Measurements from ENCODE around the gene FERMT3. TPM values are rescaled to one million over a fixed set of nuclear protein-coding genes. Genes with fewer than 3 reads are reported as not detected.

FERMT3 gene
- total RNA-seq, 1 donor: 7.0 TPM

DNA sequence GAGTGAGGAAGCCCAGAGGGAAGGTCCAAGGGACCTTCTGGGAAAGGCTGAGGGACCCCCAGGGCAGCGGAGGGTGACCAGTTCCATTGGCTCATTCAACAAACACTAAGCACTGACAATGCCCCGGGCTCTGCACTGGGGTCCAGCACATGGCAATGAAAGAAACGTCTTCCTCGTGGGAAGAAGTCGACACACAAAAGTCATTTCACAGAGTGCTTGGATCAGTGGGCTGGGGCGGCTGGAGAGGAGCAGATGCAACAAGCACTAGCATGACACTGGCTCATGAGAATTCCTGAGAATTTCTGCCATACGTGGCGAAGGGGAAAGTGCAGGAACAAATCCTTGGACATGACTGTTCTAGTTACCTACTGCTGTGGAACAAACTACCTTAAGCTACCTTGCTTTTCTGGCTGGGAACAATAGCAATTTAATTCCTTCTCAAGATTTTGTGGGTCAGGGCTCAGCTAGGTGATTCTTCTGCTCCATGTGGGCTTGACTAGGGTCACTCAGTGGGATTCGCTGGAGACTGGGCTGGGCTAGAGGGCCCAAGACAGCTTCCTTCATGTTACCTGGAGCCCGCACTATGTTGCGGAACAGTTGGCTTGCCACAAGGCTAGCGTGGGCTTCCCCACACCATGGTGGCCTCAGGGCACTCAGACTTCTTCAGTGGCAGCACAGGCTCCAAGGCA lies 27.4 kb upstream of the FERMT3 start:
- TF ChIP-seq CTCF (IDR thresholded peaks at IDR 0.05; ENCODE audit: insufficient read depth, low read length): no peak
- no peak for DNase-seq (ENCODE audit: low read depth)
- H3K4me3 ChIP-seq (ENCODE audit: low read depth, low read length): no peak overlapping the region

- no peak for TF ChIP-seq CTCF (IDR thresholded peaks at IDR 0.05; ENCODE audit: insufficient read depth, low read length)
- no peak for DNase-seq (ENCODE audit: low read depth)
- H3K4me3 ChIP-seq (ENCODE audit: low read depth, low read length): peak overlapping the region; percentile 50
Observed at GRCh38 chr11:64180891-64181290, 25.6 kb upstream of the FERMT3 start.

DNA sequence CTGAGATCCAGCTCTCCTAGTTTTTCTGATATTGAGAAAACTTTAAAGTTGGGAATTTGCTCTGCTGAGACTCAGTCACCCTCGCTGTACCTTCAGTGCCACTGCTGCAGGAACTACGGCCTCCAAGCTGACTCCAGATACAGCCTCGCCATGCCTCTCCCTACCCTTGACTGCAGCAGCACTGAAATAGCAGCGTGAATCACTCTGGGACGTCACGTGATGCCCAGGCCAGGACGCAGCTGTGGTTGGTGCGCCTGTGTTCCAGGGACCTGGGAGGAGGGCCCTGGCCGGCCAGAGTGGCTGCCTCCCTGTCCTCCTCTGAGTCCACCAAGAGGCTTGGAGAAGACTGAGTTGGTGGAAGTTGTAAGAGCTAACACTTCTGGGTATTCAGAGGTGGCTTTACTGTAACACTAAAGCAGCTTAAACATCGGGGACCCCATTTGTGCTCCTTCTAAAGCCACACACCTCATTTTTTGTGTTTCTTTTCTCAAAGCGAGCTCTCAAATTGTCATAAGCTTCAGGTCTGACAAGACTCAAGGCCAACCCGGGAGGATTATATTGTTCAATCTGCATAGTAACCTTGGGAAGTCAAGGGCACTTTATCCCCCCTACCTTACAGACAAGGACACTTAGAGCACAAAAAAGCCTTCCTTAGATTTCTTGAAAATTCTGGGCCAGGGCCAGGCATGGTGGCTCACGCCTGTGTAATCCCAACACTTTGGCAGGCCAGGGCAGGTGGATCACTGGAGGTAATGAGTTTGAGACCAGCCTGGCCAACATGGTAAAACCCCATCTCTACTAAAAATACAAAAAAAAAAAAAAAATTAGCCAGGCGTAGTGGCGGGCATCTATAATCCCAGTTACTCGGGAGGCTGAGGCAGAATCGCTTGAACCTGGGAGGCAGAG lies 24.8 kb upstream of the FERMT3 start:
- peak; percentile 91 for DNase-seq (ENCODE audit: low read depth)
- peak overlapping the region; percentile 50 for H3K4me3 ChIP-seq (ENCODE audit: low read depth, low read length)

DNA sequence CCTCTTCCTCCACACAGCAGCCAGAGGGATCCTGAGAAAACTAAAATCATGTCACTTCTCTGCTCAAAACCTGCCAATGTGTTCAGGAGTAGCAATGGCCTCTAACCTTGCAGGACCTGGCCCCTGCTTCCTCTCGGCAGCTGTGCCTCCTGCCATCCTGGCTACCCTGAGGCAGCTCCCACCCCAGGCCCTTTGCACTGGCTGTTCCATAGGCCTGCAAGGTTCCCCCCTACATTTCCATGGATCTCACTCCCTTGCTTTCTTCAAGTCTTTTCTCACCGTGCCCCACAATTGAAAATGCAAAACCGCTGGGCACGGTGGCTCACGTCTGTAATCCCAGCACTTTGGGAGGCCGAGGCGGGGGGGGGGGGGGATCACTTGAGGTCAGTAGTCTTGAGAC lies 22.6 kb upstream of the FERMT3 start:
- no peak for DNase-seq (ENCODE audit: low read depth)
- TF ChIP-seq CTCF (IDR thresholded peaks at IDR 0.05; ENCODE audit: insufficient read depth, low read length): no peak
- H3K4me3 ChIP-seq (ENCODE audit: low read depth, low read length): peak overlapping the region; percentile 14

More for the DNA sequence above, 24.8 kb upstream of the FERMT3 start:
- TF ChIP-seq CTCF (IDR thresholded peaks at IDR 0.05; ENCODE audit: insufficient read depth, low read length): no peak

DNA sequence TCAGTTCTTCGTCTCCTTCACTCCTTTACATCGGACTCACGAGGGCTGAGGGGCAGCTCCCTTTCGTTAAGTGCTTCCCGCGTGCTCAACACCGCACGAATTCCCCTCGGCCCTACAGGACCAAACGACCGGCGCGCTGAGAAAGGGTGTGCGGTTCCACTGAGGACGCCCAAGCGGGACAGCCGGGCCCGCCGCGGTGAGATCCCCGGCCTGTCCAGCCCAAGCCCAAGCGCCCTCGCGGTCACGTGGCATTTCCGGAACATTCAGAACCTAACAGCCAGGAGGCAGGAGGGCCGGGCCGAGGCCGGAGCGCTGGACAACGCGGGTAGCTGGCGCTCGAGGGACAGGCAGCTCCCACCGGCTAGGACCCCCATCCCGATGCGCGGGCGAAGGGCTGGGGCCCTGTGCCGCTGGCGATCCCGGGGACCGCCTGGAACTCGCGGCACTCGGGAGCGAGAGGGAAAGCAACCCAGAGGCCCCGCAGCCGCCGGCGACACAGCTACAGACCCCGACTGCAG lies 21.3 kb upstream of the FERMT3 start:
- peak; percentile 59 for TF ChIP-seq CTCF (IDR thresholded peaks at IDR 0.05; ENCODE audit: insufficient read depth, low read length)
- peak; percentile 87 for DNase-seq (ENCODE audit: low read depth)
- peak overlapping the region; percentile 81 for H3K4me3 ChIP-seq (ENCODE audit: low read depth, low read length)

DNA sequence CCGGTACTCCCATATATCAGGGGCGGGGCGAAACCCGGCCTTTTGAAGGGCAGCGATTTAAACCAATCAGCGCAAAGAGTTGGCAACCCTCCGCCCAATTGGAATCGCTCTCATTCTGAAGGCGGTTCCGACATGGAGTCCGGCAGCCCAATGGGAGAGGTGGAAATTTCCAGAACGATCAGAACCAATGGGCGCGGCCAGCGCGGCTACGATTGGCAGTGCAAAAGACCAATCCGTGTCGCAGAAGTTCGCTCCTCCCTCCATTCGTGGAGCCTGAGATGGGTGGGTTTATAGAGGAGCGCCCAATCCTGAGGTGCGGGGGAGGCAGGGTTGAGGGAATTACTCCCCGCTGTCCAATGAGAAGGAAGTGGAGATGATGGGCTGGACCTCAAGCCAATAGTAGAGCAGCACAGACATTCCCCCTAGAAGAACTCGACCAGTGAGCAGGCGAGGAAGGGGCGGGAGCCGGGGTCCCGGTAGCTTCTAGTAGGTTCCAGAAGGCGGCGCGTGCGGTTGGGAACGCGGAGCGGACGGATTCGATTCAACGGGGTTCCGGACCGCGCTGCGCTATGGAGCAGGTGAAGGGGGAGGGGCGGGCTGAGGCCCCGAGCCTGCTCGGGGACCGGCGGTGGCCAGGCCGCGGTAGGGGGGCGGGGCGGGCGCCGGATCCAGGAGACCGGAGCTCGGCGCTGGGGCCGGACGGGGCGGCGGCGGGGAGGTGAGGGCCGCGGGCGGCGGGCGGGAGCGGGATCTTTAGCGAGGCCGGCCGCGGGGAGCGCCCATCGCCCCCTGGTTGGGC lies 20.6 kb upstream of the FERMT3 start, which contains the start of gene STIP1:
Gene STIP1 (plus strand): TSS at position 479 of the 799 bp plus-strand sequence. CDS start 91 bp downstream, at position 570.
- H3K4me3 ChIP-seq (ENCODE audit: low read depth, low read length): peak within 1 kb of the TSS; percentile 81
- peak; percentile 66 for TF ChIP-seq CTCF (IDR thresholded peaks at IDR 0.05; ENCODE audit: insufficient read depth, low read length)
- DNase-seq (ENCODE audit: low read depth): peak; percentile 100
